Measurements from ENCODE around the gene TBC1D14. TPM values are rescaled to one million over a fixed set of nuclear protein-coding genes. Genes with fewer than 3 reads are reported as not detected.
"Not testable (repeated sequence)": the region's sequence is repeated elsewhere in the genome, so short reads cannot be mapped to it uniquely, and the experiment has no call there.

Gene TBC1D14
- polyA plus RNA-seq, 2 donors = 13.4 to 23.2 TPM

DNA sequence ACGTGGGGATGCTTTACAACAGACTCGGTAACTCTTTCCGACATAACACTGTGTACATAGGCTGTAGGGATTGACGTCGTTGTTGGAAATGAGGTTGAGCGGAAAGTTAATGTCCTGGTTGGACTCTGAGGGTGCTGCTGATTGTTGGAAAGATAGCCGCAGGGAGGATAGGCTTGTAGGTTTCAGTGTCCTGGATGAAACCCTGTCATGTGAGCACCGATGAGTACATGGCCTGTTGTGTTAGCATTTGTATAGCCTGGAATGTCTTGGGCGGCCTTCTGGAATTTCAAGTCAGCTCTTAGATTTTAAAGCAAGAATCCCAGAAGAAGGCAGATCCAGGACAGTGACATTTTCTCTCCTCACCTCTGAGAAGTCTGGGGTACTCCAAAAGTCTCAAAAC lies 63.3 kb downstream of the TBC1D14 start:
- Histone ChIP-seq H3K27me3 (ENCODE audit: control insufficient read depth in 1 of 2, insufficient read depth in 2 of 2, low read length in 2 of 2) (no peaks in the 10 kb centered on the region), H3K9me3 (ENCODE audit: control insufficient read depth in 2 of 2, insufficient read depth in 1 of 2, low read depth in 1 of 2, low read length in 1 of 2) (no peaks in the 10 kb centered on the region), H3K4me1 (ENCODE audit: control insufficient read depth in 2 of 2, insufficient read depth in 2 of 2, low read length in 1 of 2) (no peaks in the 10 kb centered on the region), H3K36me3 (ENCODE audit: control insufficient read depth in 2 of 2, insufficient read depth in 2 of 2, low read length in 1 of 2) (peaks cover 0 to 5% of the 10 kb centered on the region in 2 donors), H3K4me3 (ENCODE audit: low read depth in 1 of 2, low read length in 2 of 2) (no peak overlapping the region), H3K27ac (ENCODE audit: low read depth in 2 of 2, low read length in 1 of 2) (no peak overlapping the region)
- WGBS, 2 donors = 90 to 92% methylated on average over 9 of the region's 9 CpGs

GRCh38 chr4:6974138-6974848 lies 64.7 kb downstream of the TBC1D14 start:
- H3K27me3 ChIP-seq (ENCODE audit: control insufficient read depth in 1 of 2, insufficient read depth in 2 of 2, low read length in 2 of 2) = no peaks in the 10 kb centered on the region
- no peaks in the 10 kb centered on the region for H3K36me3 ChIP-seq (ENCODE audit: control insufficient read depth in 2 of 2, insufficient read depth in 2 of 2, low read length in 1 of 2)
- H3K4me3 ChIP-seq (ENCODE audit: low read depth in 1 of 2, low read length in 2 of 2) = no peak overlapping the region
- H3K9me3 ChIP-seq (ENCODE audit: control insufficient read depth in 2 of 2, insufficient read depth in 1 of 2, low read depth in 1 of 2, low read length in 1 of 2) = no peaks in the 10 kb centered on the region
- H3K27ac ChIP-seq (ENCODE audit: low read depth in 2 of 2, low read length in 1 of 2) = no peak overlapping the region
- 27 to 30% methylated on average over 7 of the region's 7 CpGs for WGBS, 2 donors
- H3K4me1 ChIP-seq (ENCODE audit: control insufficient read depth in 2 of 2, insufficient read depth in 2 of 2, low read length in 1 of 2) = no peaks in the 10 kb centered on the region

- not testable (repeated sequence) for H3K27ac ChIP-seq (ENCODE audit: low read depth in 2 of 2, low read length in 1 of 2); H3K27me3 ChIP-seq (ENCODE audit: control insufficient read depth in 1 of 2, insufficient read depth in 2 of 2, low read length in 2 of 2); H3K9me3 ChIP-seq (ENCODE audit: control insufficient read depth in 2 of 2, insufficient read depth in 1 of 2, low read depth in 1 of 2, low read length in 1 of 2); H3K36me3 ChIP-seq (ENCODE audit: control insufficient read depth in 2 of 2, insufficient read depth in 2 of 2, low read length in 1 of 2); H3K4me3 ChIP-seq (ENCODE audit: low read depth in 1 of 2, low read length in 2 of 2); H3K4me1 ChIP-seq (ENCODE audit: control insufficient read depth in 2 of 2, insufficient read depth in 2 of 2, low read length in 1 of 2)
- 94 to 96% methylated on average over 8 to 19 of the region's 33 CpGs for WGBS, 2 donors
Measured at GRCh38 chr4:6977846-6978245, 68.2 kb downstream of the TBC1D14 start.

- Histone ChIP-seq H3K27ac (ENCODE audit: low read depth in 2 of 2, low read length in 1 of 2) (peak overlapping the region; percentile 17 to 19), H3K4me1 (ENCODE audit: control insufficient read depth in 2 of 2, insufficient read depth in 2 of 2, low read length in 1 of 2) (peaks cover 0 to 7% of the 10 kb centered on the region in 2 donors), H3K4me3 (ENCODE audit: low read depth in 1 of 2, low read length in 2 of 2) (no peak overlapping the region), H3K9me3 (ENCODE audit: control insufficient read depth in 2 of 2, insufficient read depth in 1 of 2, low read depth in 1 of 2, low read length in 1 of 2) (no peaks in the 10 kb centered on the region), H3K27me3 (ENCODE audit: control insufficient read depth in 1 of 2, insufficient read depth in 2 of 2, low read length in 2 of 2) (no peaks in the 10 kb centered on the region), H3K36me3 (ENCODE audit: control insufficient read depth in 2 of 2, insufficient read depth in 2 of 2, low read length in 1 of 2) (peaks cover 0 to 2% of the 10 kb centered on the region in 2 donors)
- 78 to 83% methylated on average over 4 of the region's 4 CpGs for WGBS, 2 donors
Measured at GRCh38 chr4:6983544-6984142, 74.0 kb downstream of the TBC1D14 start.

GRCh38 chr4:6984612-6985425 lies 75.2 kb downstream of the TBC1D14 start:
- Histone ChIP-seq H3K4me3 (ENCODE audit: low read depth in 1 of 2, low read length in 2 of 2) (no peak overlapping the region), H3K27ac (ENCODE audit: low read depth in 2 of 2, low read length in 1 of 2) (no peak overlapping the region), H3K9me3 (ENCODE audit: control insufficient read depth in 2 of 2, insufficient read depth in 1 of 2, low read depth in 1 of 2, low read length in 1 of 2) (no peaks in the 10 kb centered on the region), H3K36me3 (ENCODE audit: control insufficient read depth in 2 of 2, insufficient read depth in 2 of 2, low read length in 1 of 2) (peaks cover 0 to 2% of the 10 kb centered on the region in 2 donors), H3K4me1 (ENCODE audit: control insufficient read depth in 2 of 2, insufficient read depth in 2 of 2, low read length in 1 of 2) (peaks cover 0 to 14% of the 10 kb centered on the region in 2 donors), H3K27me3 (ENCODE audit: control insufficient read depth in 1 of 2, insufficient read depth in 2 of 2, low read length in 2 of 2) (no peaks in the 10 kb centered on the region)
- 81 to 90% methylated on average over 13 of the region's 13 CpGs for WGBS, 2 donors

DNA sequence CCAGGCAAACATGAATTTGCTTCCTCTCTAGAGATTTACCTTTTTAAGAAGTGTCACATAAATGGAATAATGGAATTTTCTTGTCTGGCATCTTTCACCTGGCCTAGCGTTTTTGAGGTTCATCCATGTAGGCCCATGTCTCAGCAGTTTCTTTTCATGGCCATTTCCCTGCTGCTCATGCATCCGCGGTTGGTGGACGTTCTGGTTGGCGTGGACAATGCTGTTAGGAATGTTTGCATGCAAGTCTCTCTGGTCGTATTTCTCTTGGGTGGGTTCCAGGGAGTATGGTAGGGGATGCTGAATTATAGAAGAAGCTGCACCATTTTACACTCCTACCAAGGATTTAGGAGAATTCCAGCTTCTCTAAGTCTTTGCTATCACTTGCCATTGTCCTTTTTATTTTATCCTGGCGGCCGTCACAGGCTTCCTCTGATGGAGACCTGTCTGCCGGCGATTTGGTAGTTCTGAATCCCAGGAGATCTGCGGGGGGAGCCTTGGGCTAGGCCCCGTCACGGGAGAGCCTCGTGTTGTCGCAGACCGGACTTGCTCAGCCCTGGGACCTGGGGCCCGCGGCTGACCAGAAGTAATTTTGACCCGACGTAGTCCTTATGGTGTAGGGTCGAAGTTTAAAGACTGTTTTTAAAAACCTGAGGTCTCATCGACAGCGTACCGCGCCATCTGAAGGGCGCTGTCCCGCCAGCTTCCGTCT lies 76.6 kb downstream of the TBC1D14 start:
- 5% methylated on average over 28 of the region's 28 CpGs for WGBS, 2 donors
- H3K9me3 ChIP-seq (ENCODE audit: control insufficient read depth in 2 of 2, insufficient read depth in 1 of 2, low read depth in 1 of 2, low read length in 1 of 2) = no peaks in the 10 kb centered on the region
- H3K27ac ChIP-seq (ENCODE audit: low read depth in 2 of 2, low read length in 1 of 2) = peak overlapping the region; percentile 93 to 95
- peak overlapping the region; percentile 52 to 73 for H3K4me3 ChIP-seq (ENCODE audit: low read depth in 1 of 2, low read length in 2 of 2)
- no peaks in the 10 kb centered on the region for H3K27me3 ChIP-seq (ENCODE audit: control insufficient read depth in 1 of 2, insufficient read depth in 2 of 2, low read length in 2 of 2)
- peaks cover 3 to 20% of the 10 kb centered on the region in 2 donors for H3K4me1 ChIP-seq (ENCODE audit: control insufficient read depth in 2 of 2, insufficient read depth in 2 of 2, low read length in 1 of 2)
- peaks cover 0 to 2% of the 10 kb centered on the region in 2 donors for H3K36me3 ChIP-seq (ENCODE audit: control insufficient read depth in 2 of 2, insufficient read depth in 2 of 2, low read length in 1 of 2)

DNA sequence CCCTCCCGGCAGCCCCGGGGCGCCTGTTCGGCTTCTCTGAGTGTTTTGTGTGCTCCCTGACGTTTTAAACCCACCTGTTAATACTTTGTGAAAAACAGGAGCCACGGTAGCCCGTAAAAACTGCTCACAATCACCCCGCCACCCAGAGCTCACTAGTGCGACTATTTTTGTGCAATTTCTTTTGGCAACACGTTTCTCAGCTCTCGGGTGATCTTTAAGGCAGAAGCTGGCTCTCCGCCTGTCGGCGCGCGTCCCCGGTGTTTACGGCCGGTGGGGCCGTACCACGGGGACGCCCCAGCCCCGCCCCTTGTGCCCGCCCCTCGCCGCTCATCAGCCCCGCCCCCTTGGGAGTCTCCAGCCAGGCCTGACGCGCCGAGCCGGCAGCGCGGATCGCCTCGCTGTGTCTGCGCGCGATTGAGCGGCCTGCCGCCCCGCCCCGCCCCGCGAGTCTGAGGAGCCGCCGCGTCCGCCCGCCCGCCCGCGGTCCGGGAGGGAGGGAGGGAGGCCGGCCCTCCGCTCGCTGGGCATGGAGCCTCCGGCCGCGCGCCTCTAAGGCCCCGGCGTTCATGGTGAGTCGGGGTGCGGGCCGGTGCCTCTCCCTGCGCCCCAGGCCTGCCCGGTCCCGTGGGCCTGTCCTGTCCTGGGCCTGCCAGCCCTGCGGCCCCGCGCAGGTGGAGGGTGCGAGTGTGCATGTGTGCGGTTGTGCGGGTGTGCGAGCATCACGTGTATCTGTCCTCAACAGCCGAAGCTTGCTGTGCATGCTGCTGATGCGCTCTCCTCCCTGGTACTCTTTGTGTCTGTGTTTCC lies 77.4 kb downstream of the TBC1D14 start:
- Histone ChIP-seq H3K27me3 (ENCODE audit: control insufficient read depth in 1 of 2, insufficient read depth in 2 of 2, low read length in 2 of 2) (no peaks in the 10 kb centered on the region), H3K4me1 (ENCODE audit: control insufficient read depth in 2 of 2, insufficient read depth in 2 of 2, low read length in 1 of 2) (peaks cover 3 to 24% of the 10 kb centered on the region in 2 donors), H3K36me3 (ENCODE audit: control insufficient read depth in 2 of 2, insufficient read depth in 2 of 2, low read length in 1 of 2) (peaks cover 0 to 2% of the 10 kb centered on the region in 2 donors), H3K9me3 (ENCODE audit: control insufficient read depth in 2 of 2, insufficient read depth in 1 of 2, low read depth in 1 of 2, low read length in 1 of 2) (no peaks in the 10 kb centered on the region), H3K27ac (ENCODE audit: low read depth in 2 of 2, low read length in 1 of 2) (peak overlapping the region; percentile 94 to 95), H3K4me3 (ENCODE audit: low read depth in 1 of 2, low read length in 2 of 2) (peak overlapping the region; percentile 73 to 95)
- WGBS, 2 donors = 0% methylated on average over 61 to 78 of the region's 78 CpGs

- WGBS, 2 donors = 3% methylated on average over 17 of the region's 17 CpGs
- H3K4me1 ChIP-seq (ENCODE audit: control insufficient read depth in 2 of 2, insufficient read depth in 2 of 2, low read length in 1 of 2) = peaks cover 3 to 29% of the 10 kb centered on the region in 2 donors
- peaks cover 0 to 2% of the 10 kb centered on the region in 2 donors for H3K36me3 ChIP-seq (ENCODE audit: control insufficient read depth in 2 of 2, insufficient read depth in 2 of 2, low read length in 1 of 2)
- H3K4me3 ChIP-seq (ENCODE audit: low read depth in 1 of 2, low read length in 2 of 2) = peak overlapping the region; percentile 73 to 95
- H3K27ac ChIP-seq (ENCODE audit: low read depth in 2 of 2, low read length in 1 of 2) = peak overlapping the region; percentile 91 to 94
- H3K27me3 ChIP-seq (ENCODE audit: control insufficient read depth in 1 of 2, insufficient read depth in 2 of 2, low read length in 2 of 2) = no peaks in the 10 kb centered on the region
- H3K9me3 ChIP-seq (ENCODE audit: control insufficient read depth in 2 of 2, insufficient read depth in 1 of 2, low read depth in 1 of 2, low read length in 1 of 2) = no peaks in the 10 kb centered on the region
Measured at GRCh38 chr4:6987588-6987961, 77.9 kb downstream of the TBC1D14 start.

Measured in esophagus (tissue), 2 donors.